H9 (cell line): Measurements from ENCODE around the gene FASTKD3. TPM values are rescaled to one million over a fixed set of nuclear protein-coding genes. Genes with fewer than 3 reads are reported as not detected.

Experiments used
- DNase-seq: peaks from one replicate; pipeline ENCODE4 v3.0.0-alpha.2; 2017
- H2AFZ ChIP-seq: one replicate; pipeline ENCODE4 v1.6.1; 2013; ENCODE audit warnings: mild to moderate bottlenecking, low read length, control low read depth, moderate library complexity
- H2AK5ac ChIP-seq: 2 replicates; pipeline ENCODE4 v1.6.1; 2013; ENCODE audit warnings: low read length, control low read depth, mixed read lengths; ENCODE audit not compliant: insufficient read length
- H2BK120ac ChIP-seq: one replicate; pipeline ENCODE4 v1.6.1; 2013; ENCODE audit warnings: low read depth, mild to moderate bottlenecking, low read length, control low read depth, inconsistent platforms; ENCODE audit not compliant: poor library complexity, severe bottlenecking
- H2BK12ac ChIP-seq: 2 replicates; pipeline ENCODE4 v1.6.1; 2013; ENCODE audit warnings: low read length, control low read depth, mixed read lengths, low read depth; ENCODE audit not compliant: insufficient read length
- H2BK15ac ChIP-seq: 2 replicates; pipeline ENCODE4 v1.6.1; 2013; ENCODE audit warnings: low read depth, low read length, control low read depth
- H2BK20ac ChIP-seq: one replicate; pipeline ENCODE4 v1.6.1; 2013; ENCODE audit warnings: low read depth, mild to moderate bottlenecking, low read length, control low read depth, inconsistent platforms; ENCODE audit not compliant: poor library complexity, severe bottlenecking
- H2BK5ac ChIP-seq: 2 replicates; pipeline ENCODE4 v1.6.1; 2013; ENCODE audit warnings: low read length, control low read depth, mixed read lengths; ENCODE audit not compliant: insufficient read length
- H3K14ac ChIP-seq: 2 replicates; pipeline ENCODE4 v1.6.1; 2013; ENCODE audit warnings: low read length, control low read depth; ENCODE audit not compliant: insufficient read depth
- H3K18ac ChIP-seq: 2 replicates; pipeline ENCODE4 v1.6.1; 2013; ENCODE audit warnings: low read depth, mild to moderate bottlenecking, mixed read lengths, low read length, control low read depth; ENCODE audit not compliant: insufficient read length
- H3K23ac ChIP-seq: 2 replicates; pipeline ENCODE4 v1.6.1; 2013; ENCODE audit warnings: low read length, control low read depth, mixed read lengths, low read depth; ENCODE audit not compliant: insufficient read length
- H3K23me2 ChIP-seq: 2 replicates; pipeline ENCODE4 v1.6.1; 2013; ENCODE audit warnings: low read depth, mild to moderate bottlenecking, mixed read lengths, low read length, control low read depth; ENCODE audit not compliant: insufficient read length, poor library complexity, severe bottlenecking
- H3K27ac ChIP-seq: 2 replicates; pipeline ENCODE4 v1.5.1; 2013; ENCODE audit warnings: low read length, control low read depth, mixed read lengths, low read depth; ENCODE audit not compliant: insufficient read length
- H3K27me3 ChIP-seq: 2 replicates; pipeline ENCODE4 v1.6.1; 2013; ENCODE audit warnings: low read length, control low read depth, inconsistent platforms; ENCODE audit not compliant: insufficient read depth
- H3K4ac ChIP-seq: 2 replicates; pipeline ENCODE4 v1.6.1; 2013; ENCODE audit warnings: low read depth, mild to moderate bottlenecking, control low read depth, inconsistent platforms, low read length, moderate library complexity
- H3K4me1 ChIP-seq: 2 replicates; pipeline ENCODE4 v1.6.1; 2013; ENCODE audit warnings: low read length, control low read depth, inconsistent platforms; ENCODE audit not compliant: insufficient read depth
- H3K4me2 ChIP-seq: 2 replicates; pipeline ENCODE4 v1.6.1; 2013; ENCODE audit warnings: low read length, control low read depth, mixed read lengths; ENCODE audit not compliant: insufficient read length, insufficient read depth
- H3K56ac ChIP-seq: 2 replicates; pipeline ENCODE4 v1.6.1; 2013; ENCODE audit warnings: low read depth, mild to moderate bottlenecking, mixed read lengths, low read length, control low read depth; ENCODE audit not compliant: insufficient read length
- H3K79me1 ChIP-seq: 2 replicates; pipeline ENCODE4 v1.6.1; 2013; ENCODE audit warnings: low read depth, mild to moderate bottlenecking, moderate library complexity, low read length, control low read depth, inconsistent platforms; ENCODE audit not compliant: insufficient read depth, poor library complexity, severe bottlenecking
- H3K79me2 ChIP-seq: 2 replicates; pipeline ENCODE4 v1.6.1; 2013; ENCODE audit warnings: low read length, control low read depth, inconsistent platforms; ENCODE audit not compliant: insufficient read depth
- H3K9ac ChIP-seq: 2 replicates; pipeline ENCODE4 v1.6.1; 2013; ENCODE audit warnings: low read length, control low read depth, mixed read lengths; ENCODE audit not compliant: insufficient read length; ENCODE audit errors: extremely low read depth
- H3K9me3 ChIP-seq: one replicate; pipeline ENCODE4 v1.6.1; 2013; ENCODE audit warnings: low read depth, low read length, inconsistent platforms; ENCODE audit not compliant: control insufficient read depth
- H3T11ph ChIP-seq: one replicate; pipeline ENCODE4 v1.6.1; 2013; ENCODE audit warnings: mild to moderate bottlenecking, low read length, control low read depth, inconsistent platforms
- H4K20me1 ChIP-seq: one replicate; pipeline ENCODE4 v1.6.1; 2013; ENCODE audit not compliant: control insufficient read depth, insufficient read length, insufficient read depth
- H4K5ac ChIP-seq: 2 replicates; pipeline ENCODE4 v1.6.1; 2013; ENCODE audit warnings: low read depth, mild to moderate bottlenecking, mixed read lengths, low read length, control low read depth; ENCODE audit not compliant: insufficient read length
- H4K8ac ChIP-seq: replicated peaks from 2 replicates; pipeline ENCODE4 v1.6.1; 2013; ENCODE audit warnings: low read length, control low read depth, mixed read lengths, low read depth; ENCODE audit not compliant: insufficient read length
- H4K91ac ChIP-seq: 2 replicates; pipeline ENCODE4 v1.6.1; 2013; ENCODE audit warnings: low read depth, mild to moderate bottlenecking, moderate library complexity, mixed read lengths, low read length, control low read depth; ENCODE audit not compliant: insufficient read length
- H3K27ac Mint-ChIP-seq, 3 experiments: 2 replicates in 2 of 3; 3 replicates in 1 of 3; pipeline ENCODE4 v1.8.0; 2020 to 2021; ENCODE audit warnings: mixed read lengths in 3 of 3, mild to moderate bottlenecking in 1 of 3, moderate library complexity in 1 of 3
- H3K27me3 Mint-ChIP-seq: 2 replicates; pipeline ENCODE4 v1.8.0; 2021; ENCODE audit warnings: low read depth, mild to moderate bottlenecking, moderate library complexity, mixed read lengths
- H3K36me3 Mint-ChIP-seq, 3 experiments: 2 replicates in 2 of 3; 3 replicates in 1 of 3; pipeline ENCODE4 v1.8.0; 2020 to 2021; ENCODE audit warnings: low read depth in 3 of 3, mixed read lengths in 3 of 3; ENCODE audit not compliant: insufficient read depth in 1 of 3
- H3K4me1 Mint-ChIP-seq, 2 experiments: 2 replicates each; pipeline ENCODE4 v1.8.0; 2020; ENCODE audit warnings: mixed read lengths in 2 of 2
- H3K4me3 Mint-ChIP-seq, 2 experiments: 2 replicates in 1 of 2; 3 replicates in 1 of 2; pipeline ENCODE4 v1.8.0; 2020 to 2021; ENCODE audit warnings: mild to moderate bottlenecking in 2 of 2, mixed read lengths in 2 of 2, moderate library complexity in 1 of 2
- H3K9me3 Mint-ChIP-seq, 2 experiments: 2 replicates in 1 of 2; 3 replicates in 1 of 2; pipeline ENCODE4 v1.8.0; 2020; ENCODE audit warnings: mild to moderate bottlenecking in 2 of 2, mixed read lengths in 2 of 2, moderate library complexity in 1 of 2
- total RNA-seq: library from RNA; stranded (reverse); gene quantifications from 2 replicates; pipeline ENCODE4 v1.2.1, GENCODE V29; 2021
- TF ChIP-seq, protein P1 (sequence below): fragments of 200-600 bp; sonication (generic); conservative IDR thresholded peaks from 3 replicates; pipeline ENCODE4 v1.8.0; 2021; ENCODE audit warnings: antibody characterized with exemption, mild to moderate bottlenecking

The FASTKD3 gene
- total RNA-seq, 1 experiment from 2014 or later: 15.0 TPM

DNA sequence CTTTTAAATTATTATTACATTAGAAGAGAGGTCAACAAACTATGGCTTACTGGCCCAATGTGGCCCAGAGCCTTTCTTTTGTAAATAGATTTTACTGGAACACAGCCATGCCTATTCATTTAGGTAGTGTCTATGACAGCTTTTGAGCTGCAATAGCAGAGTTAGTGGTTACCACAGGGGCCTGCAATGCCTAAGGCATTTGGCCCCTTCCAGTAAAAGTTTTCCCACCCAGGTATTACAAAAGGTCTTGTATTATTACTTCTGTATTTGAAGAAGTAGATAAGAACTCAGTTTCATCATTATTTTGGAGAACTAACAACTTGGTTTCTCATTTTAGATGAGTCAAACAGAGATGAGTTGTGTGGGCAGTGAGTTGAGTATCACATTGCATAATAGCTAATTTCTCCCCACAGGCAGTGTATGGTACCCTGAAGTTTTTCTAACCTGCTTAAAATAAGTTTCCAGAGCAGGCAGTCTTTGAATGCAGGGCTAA is 9.6 kb upstream of the FASTKD3 start:
- Histone ChIP-seq H2AFZ (no peak overlapping the region), H3K79me1 (peaks cover 4% of the 10 kb centered on the region), H2BK120ac (no peak overlapping the region), H4K20me1 (no peaks in the 10 kb centered on the region), H3K56ac (no peak overlapping the region), H2BK15ac (no peak overlapping the region), H2BK12ac (no peak overlapping the region), H2BK5ac (no peak overlapping the region), H3K9me3 (no peaks in the 10 kb centered on the region), H3K4me2 (no peak overlapping the region), H3K4me1 (no peaks in the 10 kb centered on the region), H3K27ac (no peak overlapping the region), H3K79me2 (peaks cover 4% of the 10 kb centered on the region; the same call in 1 of the 2 replicates), H3K23ac (no peak overlapping the region), H3K4ac (no peak overlapping the region), H3K18ac (no peak overlapping the region), H4K91ac (no peak overlapping the region), H3K14ac (no peak overlapping the region), H3T11ph (no peak overlapping the region), H4K8ac (no peak overlapping the region), H2AK5ac (no peak overlapping the region), H2BK20ac (no peak overlapping the region), H3K23me2 (no peaks in the 10 kb centered on the region), H4K5ac (no peak overlapping the region), H3K9ac (no peak overlapping the region), H3K27me3 (no peaks in the 10 kb centered on the region)
- Mint-ChIP-seq H3K27ac (no peak overlapping the region), H3K4me3 (no peak overlapping the region), H3K4me1 (no peaks in the 10 kb centered on the region), H3K36me3 (peaks cover 32 to 85% (median 78%) of the 10 kb centered on the region in 3 experiments), H3K9me3 (no peaks in the 10 kb centered on the region), H3K27me3 (no peaks in the 10 kb centered on the region)
- TF ChIP-seq, protein P1, sequence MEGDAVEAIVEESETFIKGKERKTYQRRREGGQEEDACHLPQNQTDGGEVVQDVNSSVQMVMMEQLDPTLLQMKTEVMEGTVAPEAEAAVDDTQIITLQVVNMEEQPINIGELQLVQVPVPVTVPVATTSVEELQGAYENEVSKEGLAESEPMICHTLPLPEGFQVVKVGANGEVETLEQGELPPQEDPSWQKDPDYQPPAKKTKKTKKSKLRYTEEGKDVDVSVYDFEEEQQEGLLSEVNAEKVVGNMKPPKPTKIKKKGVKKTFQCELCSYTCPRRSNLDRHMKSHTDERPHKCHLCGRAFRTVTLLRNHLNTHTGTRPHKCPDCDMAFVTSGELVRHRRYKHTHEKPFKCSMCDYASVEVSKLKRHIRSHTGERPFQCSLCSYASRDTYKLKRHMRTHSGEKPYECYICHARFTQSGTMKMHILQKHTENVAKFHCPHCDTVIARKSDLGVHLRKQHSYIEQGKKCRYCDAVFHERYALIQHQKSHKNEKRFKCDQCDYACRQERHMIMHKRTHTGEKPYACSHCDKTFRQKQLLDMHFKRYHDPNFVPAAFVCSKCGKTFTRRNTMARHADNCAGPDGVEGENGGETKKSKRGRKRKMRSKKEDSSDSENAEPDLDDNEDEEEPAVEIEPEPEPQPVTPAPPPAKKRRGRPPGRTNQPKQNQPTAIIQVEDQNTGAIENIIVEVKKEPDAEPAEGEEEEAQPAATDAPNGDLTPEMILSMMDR: no peak
- DNase-seq: no peak
